ENCODE measurements around the gene VPS51. TPM values are rescaled to one million over a fixed set of nuclear protein-coding genes. Genes with fewer than 3 reads are reported as not detected.
"Not testable (repeated sequence)": the region's sequence is repeated elsewhere in the genome, so short reads cannot be mapped to it uniquely, and the experiment has no call there.

Gene VPS51
- total and polyA plus RNA-seq, 2 donors from 2014 or later: 98.3 to 110 TPM

DNA sequence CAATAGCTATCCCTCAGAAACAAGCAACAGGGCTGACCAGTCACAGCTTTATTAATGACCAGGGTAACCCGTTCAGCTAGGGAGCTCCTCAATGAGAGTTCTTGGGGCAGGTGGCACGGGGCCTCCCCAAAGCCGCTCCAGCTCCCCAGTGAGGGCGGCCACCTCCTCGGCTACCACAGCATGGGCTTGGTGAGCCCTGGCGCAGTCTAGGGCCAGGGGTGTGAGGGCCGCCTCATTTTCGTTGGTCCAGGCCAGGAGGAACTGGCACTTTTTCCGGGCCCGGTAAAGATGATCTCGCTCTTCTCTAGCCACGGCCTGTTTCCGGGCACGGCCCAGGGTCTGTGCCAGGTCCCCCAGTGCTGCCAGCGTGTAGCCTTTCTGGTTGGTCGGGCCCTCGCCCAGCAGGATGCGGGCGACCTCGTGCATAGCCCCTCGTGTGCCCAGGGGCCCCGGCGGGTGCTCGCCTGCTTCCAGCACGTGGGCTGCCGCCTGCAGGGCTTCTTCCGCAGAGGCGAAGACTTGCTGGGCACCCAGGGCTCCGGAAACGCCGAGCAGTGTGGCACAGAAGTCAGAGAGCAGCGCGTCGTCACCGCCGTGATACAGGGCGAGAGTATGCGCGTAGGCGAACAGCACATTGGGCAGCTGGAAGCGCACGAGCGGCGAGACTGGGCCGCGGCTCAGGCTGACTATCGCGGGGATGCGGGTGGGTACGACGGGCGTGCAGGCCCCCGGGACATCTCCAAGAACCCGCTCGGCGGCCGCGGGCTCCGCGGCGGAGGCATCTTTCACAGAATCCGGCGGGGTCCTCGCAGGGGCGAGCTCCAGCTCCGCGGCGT, 20.6 kb downstream of the VPS51 start:
- Histone ChIP-seq H3K4me3 (ENCODE audit: low read length in 3 of 3) (peak overlapping the region; percentile 86 to 90 (median 87)), H3K9ac (ENCODE audit: low read length in 3 of 3) (peak overlapping the region in 2 of 3 donors; percentile 6 to 85), H3K4me1 (ENCODE audit: control insufficient read depth in 2 of 3, insufficient read depth in 2 of 3, low read depth in 1 of 3, low read length in 3 of 3) (peaks cover 2 to 43% (median 14%) of the 10 kb centered on the region in 3 donors), H3K27ac (ENCODE audit: low read depth in 2 of 2, low read length in 2 of 2) (peak overlapping the region; percentile 74 to 76), H3K27me3 (ENCODE audit: control insufficient read depth, insufficient read depth, low read length) (no peaks in the 10 kb centered on the region), H3K36me3 (ENCODE audit: control insufficient read depth in 2 of 3, insufficient read depth in 3 of 3, low read length in 3 of 3) (peaks cover 2 to 22% (median 12%) of the 10 kb centered on the region in 3 donors), H3K9me3 (ENCODE audit: control insufficient read depth in 2 of 3, insufficient read depth in 1 of 3, low read length in 3 of 3) (no peaks in the 10 kb centered on the region)
- TF ChIP-seq, protein P1, sequence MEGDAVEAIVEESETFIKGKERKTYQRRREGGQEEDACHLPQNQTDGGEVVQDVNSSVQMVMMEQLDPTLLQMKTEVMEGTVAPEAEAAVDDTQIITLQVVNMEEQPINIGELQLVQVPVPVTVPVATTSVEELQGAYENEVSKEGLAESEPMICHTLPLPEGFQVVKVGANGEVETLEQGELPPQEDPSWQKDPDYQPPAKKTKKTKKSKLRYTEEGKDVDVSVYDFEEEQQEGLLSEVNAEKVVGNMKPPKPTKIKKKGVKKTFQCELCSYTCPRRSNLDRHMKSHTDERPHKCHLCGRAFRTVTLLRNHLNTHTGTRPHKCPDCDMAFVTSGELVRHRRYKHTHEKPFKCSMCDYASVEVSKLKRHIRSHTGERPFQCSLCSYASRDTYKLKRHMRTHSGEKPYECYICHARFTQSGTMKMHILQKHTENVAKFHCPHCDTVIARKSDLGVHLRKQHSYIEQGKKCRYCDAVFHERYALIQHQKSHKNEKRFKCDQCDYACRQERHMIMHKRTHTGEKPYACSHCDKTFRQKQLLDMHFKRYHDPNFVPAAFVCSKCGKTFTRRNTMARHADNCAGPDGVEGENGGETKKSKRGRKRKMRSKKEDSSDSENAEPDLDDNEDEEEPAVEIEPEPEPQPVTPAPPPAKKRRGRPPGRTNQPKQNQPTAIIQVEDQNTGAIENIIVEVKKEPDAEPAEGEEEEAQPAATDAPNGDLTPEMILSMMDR (IDR thresholded peaks at IDR 0.05; ENCODE audit: borderline replicate concordance, extremely low read depth, insufficient read depth): no peak
- no peak for FAIRE-seq
- DNase-seq: peak in 4 of 5 donors; percentile 15 to 88 (median 51)
- intact Hi-C loops (cut with DNase I): no loop called here

DNA sequence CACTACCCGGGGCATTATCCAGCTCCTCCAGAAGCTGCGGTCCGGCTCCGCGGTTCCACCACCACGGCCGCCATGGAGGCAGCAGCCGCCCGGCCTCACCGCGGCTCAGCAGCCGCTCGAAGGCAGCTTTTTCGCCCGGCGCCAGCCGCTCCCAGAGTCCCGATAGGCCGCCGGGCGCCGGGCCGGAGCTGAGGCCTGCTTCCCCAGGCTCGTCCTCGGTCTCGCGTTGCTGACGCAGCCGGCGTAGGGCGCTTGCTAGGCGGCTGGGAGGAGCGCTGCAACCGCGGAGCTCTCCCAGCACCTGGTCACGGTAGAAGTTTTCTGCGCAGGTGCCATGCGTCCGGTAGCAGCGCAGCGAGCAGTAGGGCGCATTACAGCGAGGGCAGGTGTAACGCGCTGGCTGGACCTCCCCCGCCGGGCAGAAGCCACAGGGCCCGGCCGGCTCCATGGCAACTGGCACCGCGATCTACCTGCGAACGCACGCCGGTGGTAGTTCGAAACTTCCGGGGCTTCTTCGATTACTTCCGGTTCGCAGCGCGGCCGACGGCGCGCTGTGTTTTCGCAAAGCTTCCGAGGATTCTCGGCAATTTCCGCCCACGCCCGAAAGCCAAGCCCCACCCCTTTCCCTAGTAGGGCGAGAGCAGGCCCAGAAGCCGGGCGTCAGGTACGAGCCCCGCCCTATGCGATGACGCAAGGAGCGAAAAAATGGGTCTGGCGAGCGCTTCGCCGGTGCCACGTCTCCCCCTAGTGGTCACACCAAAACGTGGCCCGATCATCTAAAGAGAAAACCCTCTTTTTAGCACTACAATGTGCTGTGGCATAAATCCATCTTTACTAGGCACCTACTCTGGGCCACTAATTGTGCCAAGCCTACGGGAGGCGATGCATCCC, 21.4 kb downstream of the VPS51 start, which contains the start of gene ZNHIT2:
ZNHIT2 (minus strand) TSS at position 496 of the 891 bp plus-strand sequence; CDS start at position 448, 48 bp downstream.
- Histone ChIP-seq H3K9ac (ENCODE audit: low read length in 3 of 3) (peak within 1 kb of the TSS; percentile 6 to 85 (median 67)), H3K27me3 (ENCODE audit: control insufficient read depth, insufficient read depth, low read length) (no peaks in the 10 kb centered on the region), H3K4me3 (ENCODE audit: low read length in 3 of 3) (peak within 1 kb of the TSS; percentile 86 to 90 (median 87)), H3K27ac (ENCODE audit: low read depth in 2 of 2, low read length in 2 of 2) (peak within 1 kb of the TSS; percentile 74 to 76), H3K9me3 (ENCODE audit: control insufficient read depth in 2 of 3, insufficient read depth in 1 of 3, low read length in 3 of 3) (no peaks in the 10 kb centered on the region), H3K4me1 (ENCODE audit: control insufficient read depth in 2 of 3, insufficient read depth in 2 of 3, low read depth in 1 of 3, low read length in 3 of 3) (peaks cover 2 to 40% (median 14%) of the 10 kb centered on the region in 3 donors), H3K36me3 (ENCODE audit: control insufficient read depth in 2 of 3, insufficient read depth in 3 of 3, low read length in 3 of 3) (peaks cover 2 to 22% (median 12%) of the 10 kb centered on the region in 3 donors)
- peak; percentile 95 for FAIRE-seq
- intact Hi-C loops (cut with DNase I): no loop called here
- peak; percentile 100 for DNase-seq
- TF ChIP-seq, protein P1 (IDR thresholded peaks at IDR 0.05; ENCODE audit: borderline replicate concordance, extremely low read depth, insufficient read depth): peak; percentile 96

DNA sequence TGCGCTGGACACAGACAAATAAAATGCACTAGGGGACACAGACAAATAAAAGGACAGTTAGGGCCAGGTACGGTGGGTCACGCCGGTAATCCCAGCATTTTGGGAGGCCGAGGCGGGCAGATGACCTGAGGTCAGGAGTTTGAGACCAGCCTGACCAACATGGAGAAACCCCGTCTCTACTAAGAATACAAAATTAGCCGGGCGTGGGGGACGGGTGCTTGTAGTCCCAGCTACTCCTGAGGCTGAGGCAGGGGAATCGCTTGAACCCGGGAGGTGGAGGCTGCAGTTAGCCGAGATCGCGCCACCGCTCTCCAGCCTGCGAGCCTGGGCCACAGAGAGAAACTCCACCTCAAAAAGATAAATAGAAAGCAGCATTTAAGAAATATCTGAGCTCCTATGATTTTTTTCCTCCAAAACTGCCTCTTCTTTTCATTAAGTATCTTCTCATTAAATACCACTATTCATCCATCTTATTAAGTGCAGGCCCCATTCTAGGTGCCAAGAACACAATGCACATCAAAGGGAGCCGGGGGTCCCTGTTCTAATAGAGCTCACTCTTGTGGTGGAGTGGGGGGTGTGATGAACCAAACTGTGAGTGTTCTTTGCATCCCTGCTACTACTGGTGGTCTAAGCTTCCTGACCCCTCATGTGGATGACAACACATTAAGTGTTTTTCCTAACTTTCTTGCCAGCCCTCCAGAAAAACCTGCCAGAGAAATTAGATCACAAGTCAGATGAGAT, 22.3 kb downstream of the VPS51 start:
- Histone ChIP-seq H3K27ac (ENCODE audit: low read depth in 2 of 2, low read length in 2 of 2) (peak overlapping the region; percentile 41 to 43), H3K4me1 (ENCODE audit: control insufficient read depth in 2 of 3, insufficient read depth in 2 of 3, low read depth in 1 of 3, low read length in 3 of 3) (peaks cover 2 to 37% (median 17%) of the 10 kb centered on the region in 3 donors), H3K36me3 (ENCODE audit: control insufficient read depth in 2 of 3, insufficient read depth in 3 of 3, low read length in 3 of 3) (peaks cover 2 to 22% (median 12%) of the 10 kb centered on the region in 3 donors), H3K27me3 (ENCODE audit: control insufficient read depth, insufficient read depth, low read length) (no peaks in the 10 kb centered on the region), H3K9ac (ENCODE audit: low read length in 3 of 3) (no peak overlapping the region), H3K4me3 (ENCODE audit: low read length in 3 of 3) (no peak overlapping the region), H3K9me3 (ENCODE audit: control insufficient read depth in 2 of 3, insufficient read depth in 1 of 3, low read length in 3 of 3) (no peaks in the 10 kb centered on the region)
- FAIRE-seq: no peak
- TF ChIP-seq, protein P1 (IDR thresholded peaks at IDR 0.05; ENCODE audit: borderline replicate concordance, extremely low read depth, insufficient read depth): no peak
- peak in 2 of 5 donors; percentile 22 to 40 for DNase-seq
- intact Hi-C loops (cut with DNase I): no loop called here

DNA sequence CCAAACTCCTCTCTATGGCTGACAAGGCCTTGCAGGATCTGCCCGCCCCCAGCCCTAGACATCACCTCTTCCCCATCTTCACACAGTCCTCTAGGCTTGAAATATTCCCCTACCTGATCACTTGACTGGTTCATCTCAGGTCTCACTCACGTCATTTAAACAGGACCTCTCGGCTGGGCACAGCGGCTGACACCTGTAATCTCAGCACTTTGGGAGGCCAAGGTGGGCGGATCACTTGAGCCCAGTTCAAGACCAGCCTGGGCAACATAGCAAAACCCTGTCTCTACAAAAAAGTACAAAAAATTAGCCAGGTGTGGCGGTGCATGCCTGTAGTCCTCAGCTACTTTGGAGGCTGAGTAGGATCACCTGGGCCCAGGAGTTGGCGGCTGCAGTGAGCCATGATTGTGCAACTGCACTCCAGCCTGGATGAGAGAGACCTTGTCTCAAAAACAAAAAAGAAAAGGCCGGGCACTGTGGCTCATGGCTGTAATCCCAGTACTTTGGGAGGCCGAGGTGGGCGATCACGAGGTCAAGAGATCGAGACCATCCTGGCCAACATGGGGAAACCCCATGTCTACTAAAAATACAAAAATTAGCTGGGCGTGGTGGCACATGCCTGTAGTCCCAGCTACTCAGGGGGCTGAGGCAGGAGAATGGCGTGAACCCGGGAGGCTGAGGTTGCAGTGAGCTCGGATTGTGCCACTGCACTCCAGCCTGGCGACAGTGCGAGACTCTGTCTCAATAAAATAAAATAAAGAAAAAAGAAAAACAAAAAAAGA, 23.1 kb downstream of the VPS51 start:
- intact Hi-C loops (cut with DNase I); H3K27me3 ChIP-seq (ENCODE audit: control insufficient read depth, insufficient read depth, low read length); H3K27ac ChIP-seq (ENCODE audit: low read depth in 2 of 2, low read length in 2 of 2); FAIRE-seq; H3K9me3 ChIP-seq (ENCODE audit: control insufficient read depth in 2 of 3, insufficient read depth in 1 of 3, low read length in 3 of 3); H3K9ac ChIP-seq (ENCODE audit: low read length in 3 of 3); H3K4me3 ChIP-seq (ENCODE audit: low read length in 3 of 3): not testable (repeated sequence)
- peak in 2 of 5 donors; percentile 41 to 56 for DNase-seq
- peaks cover 2 to 23% (median 12%) of the 10 kb centered on the region in 3 donors for H3K36me3 ChIP-seq (ENCODE audit: control insufficient read depth in 2 of 3, insufficient read depth in 3 of 3, low read length in 3 of 3)
- peaks cover 2 to 31% (median 17%) of the 10 kb centered on the region in 3 donors for H3K4me1 ChIP-seq (ENCODE audit: control insufficient read depth in 2 of 3, insufficient read depth in 2 of 3, low read depth in 1 of 3, low read length in 3 of 3)
